Loucy (cell line): Measurements from ENCODE around the gene NUP188.

ENCODE experiments used
- H2AFZ ChIP-seq: fragments of 200-600 bp; sonication (generic); 2 replicates; pipeline ENCODE4 v1.6.0; 2016; ENCODE audit warnings: antibody characterized with exemption, mild to moderate bottlenecking, low read length, moderate library complexity
- H3F3A ChIP-seq: fragments of 200-600 bp; 2 replicates; pipeline ENCODE4 v1.6.0; 2016; ENCODE audit warnings: antibody characterized with exemption, low read depth, mild to moderate bottlenecking
- H3K27me3 ChIP-seq: fragments of 200-600 bp; sonication (generic); 2 replicates; pipeline ENCODE4 v1.6.1; 2014; ENCODE audit warnings: low read length, mild to moderate bottlenecking; ENCODE audit not compliant: insufficient read depth, poor library complexity, severe bottlenecking
- H3K36me3 ChIP-seq: fragments of 200-600 bp; sonication (generic); 2 replicates; pipeline ENCODE4 v1.6.1; 2016; ENCODE audit warnings: low read length; ENCODE audit not compliant: insufficient read depth
- H3K4me1 ChIP-seq: fragments of 200-600 bp; sonication (generic); 2 replicates; pipeline ENCODE4 v1.5.1; 2014; ENCODE audit warnings: low read length, mild to moderate bottlenecking; ENCODE audit not compliant: insufficient read depth, poor library complexity, severe bottlenecking
- H3K4me2 ChIP-seq: fragments of 200-600 bp; sonication (generic); 2 replicates; pipeline ENCODE4 v1.6.0; 2014; ENCODE audit warnings: antibody characterized with exemption, low read length, low read depth, mild to moderate bottlenecking; ENCODE audit not compliant: poor library complexity, severe bottlenecking
- H3K4me3 ChIP-seq: fragments of 200-600 bp; sonication (generic); 2 replicates; pipeline ENCODE4 v1.5.1; 2014; ENCODE audit warnings: low read length, mild to moderate bottlenecking, mixed read lengths; ENCODE audit not compliant: poor library complexity, severe bottlenecking
- H3K79me2 ChIP-seq: fragments of 200-600 bp; sonication (generic); 2 replicates; pipeline ENCODE4 v1.6.1; 2014; ENCODE audit warnings: low read length; ENCODE audit not compliant: insufficient read depth
- H3K9ac ChIP-seq: fragments of 200-600 bp; sonication (generic); 2 replicates; pipeline ENCODE4 v1.6.0; 2014; ENCODE audit warnings: mild to moderate bottlenecking, low read depth, low read length, moderate library complexity; ENCODE audit not compliant: poor library complexity, severe bottlenecking
- H3K9me2 ChIP-seq: fragments of 200-600 bp; sonication (generic); replicated peaks from 2 replicates; pipeline ENCODE4 v1.6.1; 2016; ENCODE audit warnings: low read depth, low read length, mixed read lengths
- H3K9me3 ChIP-seq: fragments of 200-600 bp; sonication (generic); 2 replicates; pipeline ENCODE4 v1.6.1; 2014; ENCODE audit warnings: mild to moderate bottlenecking, antibody characterized with exemption, low read length, low read depth; ENCODE audit not compliant: insufficient read depth
- H4K20me1 ChIP-seq: fragments of 200-600 bp; sonication (generic); 2 replicates; pipeline ENCODE4 v1.6.0; 2014; ENCODE audit warnings: antibody characterized with exemption, low read length, mild to moderate bottlenecking; ENCODE audit not compliant: insufficient read depth, poor library complexity, severe bottlenecking
- EZH2phosphoT487 ChIP-seq: fragments of 200-600 bp; IDR thresholded peaks from 2 replicates; pipeline ENCODE4 v1.6.1; 2018; ENCODE audit warnings: antibody characterized with exemption, mild to moderate bottlenecking, moderate library complexity, borderline replicate concordance
- TF ChIP-seq, protein P1 (sequence below): fragments of 200-600 bp; sonication (generic); conservative IDR thresholded peaks from 2 replicates; pipeline ENCODE4 v1.5.1; 2014; ENCODE audit warnings: mild to moderate bottlenecking, antibody characterized with exemption, low read length

NUP188 gene

DNA sequence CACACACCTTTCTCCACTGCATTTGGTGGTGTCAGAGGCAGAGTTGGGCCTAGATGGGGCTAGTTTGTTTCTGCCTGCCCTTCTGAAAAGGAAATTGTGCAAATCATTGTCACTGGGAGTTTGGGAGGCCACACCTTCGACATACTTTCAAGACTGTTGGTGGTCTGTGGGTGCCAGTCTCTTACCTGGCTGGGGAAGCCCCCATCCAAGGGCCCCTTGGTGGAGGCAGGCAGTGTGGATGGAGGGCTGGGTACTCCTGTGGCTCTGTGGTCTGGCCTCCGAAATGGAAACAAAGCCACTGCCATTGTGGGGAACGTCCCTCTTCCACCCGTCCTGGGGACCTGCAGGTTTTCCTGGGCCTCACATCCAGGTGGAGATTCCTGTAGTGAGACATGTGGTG lies 37.6 kb upstream of the NUP188 start:
- Histone ChIP-seq H3K36me3 (peaks cover 21% of the 10 kb centered on the region; the same call in 1 of the 2 replicates), H3K4me3 (no peak overlapping the region), H3K9me2 (no peaks in the 10 kb centered on the region), H3K79me2 (no peaks in the 10 kb centered on the region), H3K4me2 (no peak overlapping the region), H3F3A (no peaks in the 10 kb centered on the region), H3K9ac (no peak overlapping the region), H3K4me1 (no peaks in the 10 kb centered on the region), H3K27me3 (no peaks in the 10 kb centered on the region), H3K9me3 (no peaks in the 10 kb centered on the region), H2AFZ (no peak overlapping the region), H4K20me1 (no peaks in the 10 kb centered on the region)
- TF ChIP-seq, protein P1, sequence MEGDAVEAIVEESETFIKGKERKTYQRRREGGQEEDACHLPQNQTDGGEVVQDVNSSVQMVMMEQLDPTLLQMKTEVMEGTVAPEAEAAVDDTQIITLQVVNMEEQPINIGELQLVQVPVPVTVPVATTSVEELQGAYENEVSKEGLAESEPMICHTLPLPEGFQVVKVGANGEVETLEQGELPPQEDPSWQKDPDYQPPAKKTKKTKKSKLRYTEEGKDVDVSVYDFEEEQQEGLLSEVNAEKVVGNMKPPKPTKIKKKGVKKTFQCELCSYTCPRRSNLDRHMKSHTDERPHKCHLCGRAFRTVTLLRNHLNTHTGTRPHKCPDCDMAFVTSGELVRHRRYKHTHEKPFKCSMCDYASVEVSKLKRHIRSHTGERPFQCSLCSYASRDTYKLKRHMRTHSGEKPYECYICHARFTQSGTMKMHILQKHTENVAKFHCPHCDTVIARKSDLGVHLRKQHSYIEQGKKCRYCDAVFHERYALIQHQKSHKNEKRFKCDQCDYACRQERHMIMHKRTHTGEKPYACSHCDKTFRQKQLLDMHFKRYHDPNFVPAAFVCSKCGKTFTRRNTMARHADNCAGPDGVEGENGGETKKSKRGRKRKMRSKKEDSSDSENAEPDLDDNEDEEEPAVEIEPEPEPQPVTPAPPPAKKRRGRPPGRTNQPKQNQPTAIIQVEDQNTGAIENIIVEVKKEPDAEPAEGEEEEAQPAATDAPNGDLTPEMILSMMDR = no peak

DNA sequence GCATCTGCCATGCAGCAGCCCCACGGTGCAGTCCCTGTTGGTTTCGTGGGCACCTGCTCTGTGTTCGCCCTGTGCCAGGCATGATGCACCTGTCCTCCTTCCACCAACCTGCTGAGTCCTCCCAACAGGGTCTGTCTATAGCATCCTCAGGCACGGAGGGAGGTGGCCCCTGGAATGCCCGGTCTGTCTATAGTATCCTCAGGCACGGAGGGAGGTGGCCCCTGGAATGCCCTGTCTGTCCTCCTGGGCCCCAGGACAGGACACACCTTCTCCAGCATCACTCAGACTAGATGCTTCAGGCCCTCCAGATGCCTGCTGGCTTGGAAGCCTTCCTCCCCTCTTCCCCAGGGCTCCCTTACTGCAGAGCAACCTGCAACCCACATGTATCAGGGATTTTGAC lies 36.6 kb upstream of the NUP188 start:
- H2AFZ ChIP-seq = no peak overlapping the region
- peaks cover 21% of the 10 kb centered on the region; the same call in 1 of the 2 replicates for H3K36me3 ChIP-seq
- H3K9me2 ChIP-seq = no peaks in the 10 kb centered on the region
- TF ChIP-seq, protein P1 = no peak
- no peak for TF ChIP-seq EZH2phosphoT487
- H3F3A ChIP-seq = no peaks in the 10 kb centered on the region
- H3K4me2 ChIP-seq = no peak overlapping the region
- no peaks in the 10 kb centered on the region for H3K4me1 ChIP-seq
- H3K9ac ChIP-seq = no peak overlapping the region
- H3K27me3 ChIP-seq = no peaks in the 10 kb centered on the region
- H4K20me1 ChIP-seq = no peaks in the 10 kb centered on the region
- H3K9me3 ChIP-seq = no peaks in the 10 kb centered on the region
- H3K4me3 ChIP-seq = no peak overlapping the region
- H3K79me2 ChIP-seq = no peaks in the 10 kb centered on the region

DNA sequence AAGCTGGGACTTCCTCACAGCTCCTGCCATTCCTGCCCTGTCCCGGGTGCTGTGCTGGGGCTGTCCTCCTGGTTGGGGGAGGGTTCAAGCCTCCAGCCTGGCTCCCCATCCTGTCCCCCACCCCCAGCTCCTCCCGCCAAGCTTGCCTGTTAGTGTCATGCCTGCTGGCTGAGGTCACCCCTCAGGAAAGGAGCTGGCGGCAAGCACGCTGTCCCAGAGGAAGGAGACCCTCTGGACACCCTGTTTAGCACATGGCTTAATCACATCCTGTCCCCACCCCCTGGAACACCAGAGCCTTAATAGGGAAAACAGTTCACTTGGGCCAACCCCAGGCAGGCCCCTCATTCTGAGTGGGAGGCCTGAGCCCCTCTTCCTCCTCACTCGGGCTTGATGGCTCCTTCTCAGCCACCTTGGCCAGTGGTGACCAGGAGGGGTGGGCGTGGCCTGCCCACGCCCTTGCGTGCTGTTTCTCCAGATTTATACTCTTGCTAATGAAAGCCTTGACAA lies 35.9 kb upstream of the NUP188 start:
- peaks cover 24% of the 10 kb centered on the region; the same call in 1 of the 2 replicates for H3K36me3 ChIP-seq
- TF ChIP-seq, protein P1 = no peak
- no peak for TF ChIP-seq EZH2phosphoT487
- no peaks in the 10 kb centered on the region for H3K4me1 ChIP-seq
- no peaks in the 10 kb centered on the region for H3F3A ChIP-seq
- no peak overlapping the region for H3K9ac ChIP-seq
- no peaks in the 10 kb centered on the region for H3K79me2 ChIP-seq
- no peaks in the 10 kb centered on the region for H3K27me3 ChIP-seq
- H4K20me1 ChIP-seq = no peaks in the 10 kb centered on the region
- H2AFZ ChIP-seq = no peak overlapping the region
- H3K9me2 ChIP-seq = no peaks in the 10 kb centered on the region
- H3K4me2 ChIP-seq = no peak overlapping the region
- H3K9me3 ChIP-seq = no peaks in the 10 kb centered on the region
- H3K4me3 ChIP-seq = no peak overlapping the region
